HepG2 (cell line): ENCODE data around the gene MYO10. TPM values are rescaled to one million over a fixed set of nuclear protein-coding genes. Genes with fewer than 3 reads are reported as not detected.

Experiments
- ATAC-seq: fragments of 200-7000 bp; cut with Tn5 transposase; 3 replicates; pipeline ENCODE4 v1.9.1; 2020; ENCODE audit warnings: mild to moderate bottlenecking, moderate library complexity
- BruUV-seq: library from RNA; stranded (reverse); fragments of 400-500 nt; replicated peaks from 2 replicates; lab custom pipeline; 2021; lab: Mats Ljungman, UMichigan
- CTCF ChIA-PET: fragments of 300-600 bp; formaldehyde crosslinking; extraction: SDS; loops from one replicate; lab custom pipeline; 2021; ENCODE audit warnings: low total read pairs, inconsistent platforms, low intra/inter-chr PET ratio; lab: Yijun Ruan, JAX
- POLR2A ChIA-PET: fragments of 350-600 bp; sonication (Branson Sonifier 250); formaldehyde crosslinking; loops from one replicate; lab custom pipeline; 2020; ENCODE audit warnings: antibody characterized with exemption, inconsistent platforms; lab: Yijun Ruan, JAX
- DNase-seq: peaks from one replicate; pipeline ENCODE4 v3.0.0-alpha.2; 2015; ENCODE audit warnings: low spot score
- FAIRE-seq: peaks from 3 replicates; lab custom pipeline; 2011; peaks lifted over from hg19 to GRCh38; lab: Jason Lieb, UNC
- H2AFZ ChIP-seq: one replicate; pipeline ENCODE4 v1.6.1; 2011; ENCODE audit warnings: low read length, inconsistent platforms
- H3K27ac ChIP-seq: fragments of 300-600 bp; 3 replicates; pipeline ENCODE4 v1.8.0; 2011; ENCODE audit warnings: mixed run types, mild to moderate bottlenecking, mixed read lengths, low read length, inconsistent platforms; ENCODE audit not compliant: insufficient read depth; ENCODE audit errors: extremely low read length
- H3K27me3 ChIP-seq, 2 experiments: fragments of 200-600 bp in 1 of 2; 2 replicates in 1 of 2; 3 replicates in 1 of 2; pipeline versions ENCODE4 v1.6.0 to v1.8.0; 2011; ENCODE audit warnings: low read length in 2 of 2, mild to moderate bottlenecking in 2 of 2, moderate library complexity in 2 of 2, inconsistent platforms in 1 of 2; ENCODE audit not compliant: insufficient read depth in 2 of 2, control insufficient read depth in 1 of 2
- H3K36me3 ChIP-seq, 2 experiments: fragments of 200-600 bp in 1 of 2; replicated peaks in 1 of 2; 2 replicates in 1 of 2; 3 replicates in 1 of 2; pipeline versions ENCODE4 v1.5.1 to v1.8.0; 2011; ENCODE audit warnings: low read length in 2 of 2, inconsistent platforms in 1 of 2; ENCODE audit not compliant: insufficient read depth in 2 of 2, control insufficient read depth in 1 of 2
- H3K4me1 ChIP-seq: 2 replicates; pipeline ENCODE4 v1.5.1; 2012; ENCODE audit warnings: low read length, inconsistent platforms; ENCODE audit not compliant: insufficient read depth
- H3K4me2 ChIP-seq: 2 replicates; pipeline ENCODE4 v1.6.0; 2011; ENCODE audit warnings: low read depth, low read length, inconsistent platforms
- H3K4me3 ChIP-seq, 3 experiments: fragments of 200-600 bp in 1 of 3; sonication (generic), shearing (Covaris generic) in 1 of 3; replicated peaks in 1 of 3; 2 replicates each; pipeline ENCODE4 v1.5.1; 2011 to 2016; ENCODE audit warnings: low read length in 3 of 3, inconsistent platforms in 2 of 3, low read depth in 2 of 3, mild to moderate bottlenecking in 2 of 3, control low read depth in 1 of 3, mixed read lengths in 1 of 3; ENCODE audit not compliant: insufficient read depth in 1 of 3
- H3K79me2 ChIP-seq: one replicate; pipeline ENCODE4 v1.6.1; 2011; ENCODE audit warnings: low read length, inconsistent platforms; ENCODE audit not compliant: insufficient read depth
- H3K9ac ChIP-seq: 2 replicates; pipeline ENCODE4 v1.6.0; 2011; ENCODE audit warnings: mild to moderate bottlenecking, low read depth, low read length, inconsistent platforms; ENCODE audit not compliant: insufficient read depth
- H3K9me3 ChIP-seq: 2 replicates; pipeline ENCODE4 v1.5.1; 2012; ENCODE audit warnings: mild to moderate bottlenecking, low read length
- H4K20me1 ChIP-seq: 2 replicates; pipeline ENCODE4 v1.6.0; 2011; ENCODE audit warnings: inconsistent platforms, mild to moderate bottlenecking, low read length, moderate library complexity; ENCODE audit not compliant: insufficient read depth
- AKAP8 ChIP-seq: sonication (generic); formaldehyde crosslinking; IDR thresholded peaks from 2 replicates; pipeline ENCODE4 v1.5.1; 2020; ENCODE audit warnings: mild to moderate bottlenecking, missing genetic modification reagents
- ARNT ChIP-seq: fragments of 450-650 bp; IDR thresholded peaks from 2 replicates; pipeline ENCODE4 v1.6.1; 2017
- ARNT2 ChIP-seq: sonication (generic); formaldehyde crosslinking; IDR thresholded peaks from 2 replicates; pipeline ENCODE4 v1.8.0; 2022; ENCODE audit warnings: mild to moderate bottlenecking, low read depth, missing genetic modification reagents, moderate library complexity
- ASH2L ChIP-seq: fragments of 300-600, 200-600 bp; sonication (generic); IDR thresholded peaks from 2 replicates; pipeline ENCODE4 v1.7.0; 2017; ENCODE audit warnings: low read depth, mild to moderate bottlenecking, moderate library complexity, mixed read lengths, low read length; ENCODE audit not compliant: insufficient read length
- GMEB1 ChIP-seq: sonication (generic); formaldehyde crosslinking; IDR thresholded peaks from 2 replicates; pipeline ENCODE4 v1.5.1; 2020; ENCODE audit warnings: missing genetic modification reagents, mild to moderate bottlenecking, borderline replicate concordance
- LRRFIP1 ChIP-seq: sonication (generic); formaldehyde crosslinking; conservative IDR thresholded peaks from 2 replicates; pipeline ENCODE4 v1.4.0; 2020; ENCODE audit warnings: missing genetic modification reagents
- NR2F1 ChIP-seq, 2 experiments: fragments of 450-650 bp in 1 of 2; formaldehyde crosslinking in 1 of 2; IDR thresholded peaks; 2 replicates each; pipeline versions ENCODE4 v1.5.0 to v1.6.1; 2016 to 2020; ENCODE audit warnings: mild to moderate bottlenecking in 1 of 2, missing compliant biosample characterization in 1 of 2, missing genetic modification reagents in 1 of 2, moderate library complexity in 1 of 2
- TGIF2 ChIP-seq: IDR thresholded peaks from 2 replicates; pipeline ENCODE4 v1.6.1; 2016; ENCODE audit warnings: control low read depth, missing compliant biosample characterization
- ZBTB34 ChIP-seq: sonication (generic); formaldehyde crosslinking; IDR thresholded peaks from 2 replicates; pipeline ENCODE4 v1.8.0; 2022; ENCODE audit warnings: mild to moderate bottlenecking, missing genetic modification reagents
- ZGPAT ChIP-seq: IDR thresholded peaks from 2 replicates; pipeline ENCODE4 v1.6.1; 2016; ENCODE audit warnings: mild to moderate bottlenecking
- ZNF205 ChIP-seq: IDR thresholded peaks from 2 replicates; pipeline ENCODE4 v1.6.1; 2018; ENCODE audit warnings: missing biosample characterization, missing genetic modification reagents
- ZNF431 ChIP-seq: sonication (generic); formaldehyde crosslinking; IDR thresholded peaks from 2 replicates; pipeline ENCODE4 v1.9.0; 2022; ENCODE audit warnings: missing genetic modification reagents, low read depth, mild to moderate bottlenecking, borderline replicate concordance
- ZNF605 ChIP-seq: sonication (generic); formaldehyde crosslinking; IDR thresholded peaks from 2 replicates; pipeline ENCODE4 v1.8.0; 2022; ENCODE audit warnings: mild to moderate bottlenecking, missing genetic modification reagents
- ZNF790 ChIP-seq: sonication (generic); formaldehyde crosslinking; IDR thresholded peaks from 2 replicates; pipeline ENCODE4 v1.8.0; 2022; ENCODE audit warnings: missing genetic modification reagents, mild to moderate bottlenecking, borderline replicate concordance
- WGBS: methylation state at CpG from one replicate; pipeline ENCODE4 v1.1.6; 2017; ENCODE audit warnings: low lambda C conversion rate; 5-methylcytosine and 5-hydroxymethylcytosine counted together
- in situ Hi-C: cut with HindIII; loops from 2 replicates; pipeline ENCODE4 v1.10.0; 2017; ENCODE audit warnings: low pct_unique_long_range_greater_than_20kb; ENCODE audit not compliant: extremely low pct_ligation_motif_present
- intact Hi-C: fragments of 100-400 bp; cut with micrococcal nuclease; formaldehyde crosslinking; loops from one replicate; pipeline ENCODE4 v1.10.0; 2022; ENCODE audit not compliant: unreplicated experiment
- polyA plus RNA-seq, 8 experiments: library from polyadenylated mRNA; depleted of rRNA in 3 of 8; stranded (reverse) in 7 of 8; unstranded in 1 of 8; fragments of >200 nt; fragmentation: Illumina TruSeq in 4 of 8; extraction: Trizol in 4 of 8; gene quantifications; 2 replicates each; pipeline versions ENCODE4 v1.2.1 to v1.2.3, GENCODE V29; 2011 to 2016; ENCODE audit warnings: low read depth in 4 of 8, missing spikeins in 1 of 8, mixed read lengths in 1 of 8; ENCODE audit not compliant: insufficient read depth in 1 of 8
- total RNA-seq, 5 experiments: library from RNA; depleted of rRNA; stranded (reverse); fragments of >200 nt; fragmentation: Illumina TruSeq; extraction: Trizol; gene quantifications; 2 replicates each; pipeline ENCODE4 v1.2.3, GENCODE V29; 2016; ENCODE audit warnings: low read depth in 1 of 5

The MYO10 gene
- total and polyA plus RNA-seq, 2 of the 13 experiments (the other 11 are each of a cell fraction or from before 2014, with no cell fraction given), result 4.5 to 14.0 TPM

- no peak for TF ChIP-seq ZNF205 (CRISPR knock-in tag)
- TF ChIP-seq ARNT, result no peak
- TF ChIP-seq NR2F1 (CRISPR knock-in tag; IDR thresholded peaks at IDR 0.05), result no peak
- no peak for TF ChIP-seq LRRFIP1
- TF ChIP-seq ZBTB34 (CRISPR knock-in tag), result no peak
- TF ChIP-seq ASH2L, result no peak
- TF ChIP-seq ZNF431 (CRISPR knock-in tag), result no peak
- TF ChIP-seq, all 625 proteins: peak for 0
Observed at GRCh38 chr5:16889972-16890519, 46.0 kb downstream of the MYO10 start (continued).

- FAIRE-seq (no peak), ATAC-seq (no peak), DNase-seq (no peak)
- peaks cover 3% of the 10 kb centered on the region; the same call in 1 of the 2 replicates for H4K20me1 ChIP-seq
- POLR2A ChIA-PET, result no interaction called here
- no peak overlapping the region for H3K4me2 ChIP-seq
- CTCF ChIA-PET, result no interaction called here
- H3K4me1 ChIP-seq, result peaks cover 8% of the 10 kb centered on the region
- H3K9me3 ChIP-seq, result no peaks in the 10 kb centered on the region
- BruUV-seq, result no TSS peak
- H3K27me3 ChIP-seq, result peaks cover 0 to 12% of the 10 kb centered on the region in 2 experiments; a peak in 2 of 5 replicates
- no peak overlapping the region for H3K27ac ChIP-seq
- intact Hi-C loops, result no loop called here
- in situ Hi-C loops, result no loop called here
- H3K4me3 ChIP-seq, result no peak overlapping the region
- H3K36me3 ChIP-seq, result no peaks in the 10 kb centered on the region
- H2AFZ ChIP-seq, result no peak overlapping the region
- no peak overlapping the region for H3K9ac ChIP-seq
- 79% methylated on average over 8 of the region's 8 CpGs for WGBS
- H3K79me2 ChIP-seq, result no peaks in the 10 kb centered on the region
- TF ChIP-seq GMEB1 (CRISPR knock-in tag) (no peak), ZNF790 (CRISPR knock-in tag) (no peak), ZNF605 (CRISPR knock-in tag) (no peak), TGIF2 (CRISPR knock-in tag) (no peak), ARNT2 (CRISPR knock-in tag) (no peak), ZGPAT (CRISPR knock-in tag) (no peak), AKAP8 (CRISPR knock-in tag) (no peak)
Observed at GRCh38 chr5:16889203-16889971, 46.7 kb downstream of the MYO10 start.
